Right ventricle myocardium superior (tissue), 1 donor: Measurements from ENCODE around the gene GNG7. TPM values are rescaled to one million over a fixed set of nuclear protein-coding genes. Genes with fewer than 3 reads are reported as not detected.
"Not testable (repeated sequence)": the region's sequence is repeated elsewhere in the genome, so short reads cannot be mapped to it uniquely, and the experiment has no call there.

ENCODE experiments used
- ATAC-seq: fragments of 200-7000 bp; cut with Tn5 transposase; one replicate; pipeline ENCODE4 v1.9.1; 2020; ENCODE audit warnings: mild to moderate bottlenecking; ENCODE audit not compliant: poor library complexity
- DNase-seq: peaks from one replicate; pipeline ENCODE4 v3.0.0-alpha.2; 2020
- intact Hi-C: fragments of 100-400 bp; cut with DNase I; formaldehyde crosslinking; loops from one replicate; pipeline ENCODE4 v1.11.2; 2022
- total RNA-seq: library from RNA; stranded (reverse); fragmentation: NEBNext Ultra II Directional; extraction: Animal tissue kit (Norgen Biotek cat#: 25700); gene quantifications from one replicate; pipeline ENCODE4 v1.2.1, GENCODE V29; 2021
- donor health status: DM: no; HTN: yes; CAD: no; lungs with severe emphysema.

GNG7 gene
- total RNA-seq, 1 donor from 2014 or later, result 35.2 TPM

- peak; percentile 49 for ATAC-seq
- intact Hi-C loops, result loop anchor here (5.0 kb wide), 1 partner anchor 93 kb away; no protein-coding TSS in a partner anchor
- no peak for DNase-seq
These were observed 48.5 kb downstream of the GNG7 start for GRCh38 chr19:2653710-2654707.

GRCh38 chr19:2653218-2653617, 49.3 kb downstream of the GNG7 start:
- intact Hi-C loops, result loop anchor here (5.0 kb wide), 1 partner anchor 94 kb away; no protein-coding TSS in a partner anchor
- DNase-seq (no peak), ATAC-seq (no peak)

- DNase-seq (no peak), ATAC-seq (no peak)
- intact Hi-C loops, result loop anchor here (5.0 kb wide), 1 partner anchor 95 kb away; no protein-coding TSS in a partner anchor
These were observed 49.9 kb downstream of the GNG7 start for GRCh38 chr19:2652504-2653099.

- not testable (repeated sequence) for ATAC-seq, DNase-seq
- intact Hi-C loops, result loop anchor here (5.0 kb wide), 1 partner anchor 96 kb away; no protein-coding TSS in a partner anchor
These were observed 51.3 kb downstream of the GNG7 start for GRCh38 chr19:2651002-2651733.

- ATAC-seq (peak; percentile 52), DNase-seq (peak; percentile 71)
- intact Hi-C loops, result loop anchor here (5.0 kb wide), 1 partner anchor 97 kb away; no protein-coding TSS in a partner anchor
These were observed 52.0 kb downstream of the GNG7 start for GRCh38 chr19:2650515-2650914.

GRCh38 chr19:2648528-2648937, 54.0 kb downstream of the GNG7 start:
- peak; percentile 80 for DNase-seq
- peak; percentile 85 for ATAC-seq

GRCh38 chr19:2648099-2648498, 54.4 kb downstream of the GNG7 start:
- no peak for DNase-seq
- ATAC-seq, result no peak
- intact Hi-C loops, result loop anchor here (5.0 kb wide), 1 partner anchor 224 kb away; no protein-coding TSS in a partner anchor

More at GRCh38 chr19:2648528-2648937, 54.0 kb downstream of the GNG7 start:
- intact Hi-C loops, result loop anchor here (5.0 kb wide), 1 partner anchor 224 kb away; no protein-coding TSS in a partner anchor

GRCh38 chr19:2646866-2647535, 55.5 kb downstream of the GNG7 start:
- intact Hi-C loops, result loop anchor here (5.0 kb wide), 1 partner anchor 225 kb away; no protein-coding TSS in a partner anchor
- ATAC-seq (no peak), DNase-seq (no peak)

GRCh38 chr19:2645826-2646225, 56.7 kb downstream of the GNG7 start:
- intact Hi-C loops, result loop anchor here (5.0 kb wide), 1 partner anchor 226 kb away; no protein-coding TSS in a partner anchor
- no peak for ATAC-seq

GRCh38 chr19:2643123-2643737, 59.3 kb downstream of the GNG7 start:
- ATAC-seq, DNase-seq, intact Hi-C loops: not testable (repeated sequence)

More at GRCh38 chr19:2645826-2646225, 56.7 kb downstream of the GNG7 start:
- no peak for DNase-seq

- no peak for ATAC-seq
- intact Hi-C loops, result no loop called here
- DNase-seq, result no peak
These were observed 61.2 kb downstream of the GNG7 start for GRCh38 chr19:2641332-2641698.

GRCh38 chr19:2640563-2641331, 61.7 kb downstream of the GNG7 start:
- ATAC-seq (no peak), DNase-seq (no peak)
- intact Hi-C loops, result no loop called here

GRCh38 chr19:2639999-2640398, 62.5 kb downstream of the GNG7 start:
- no peak for ATAC-seq
- DNase-seq, result no peak
- intact Hi-C loops, result no loop called here

GRCh38 chr19:2638417-2638940, 64.0 kb downstream of the GNG7 start:
- DNase-seq (no peak), ATAC-seq (no peak)
- intact Hi-C loops, result no loop called here

- peak; percentile 47 for ATAC-seq
- DNase-seq, result peak; percentile 78
- intact Hi-C loops, result no loop called here
These were observed 65.4 kb downstream of the GNG7 start for GRCh38 chr19:2636897-2637683.
